IMR-90 (cell line): Measurements from ENCODE around the gene TRIM21. TPM values are rescaled to one million over a fixed set of nuclear protein-coding genes. Genes with fewer than 3 reads are reported as not detected.

Source experiments
- ATAC-seq: fragments of 200-7000 bp; cut with Tn5 transposase; 2 replicates; pipeline ENCODE4 v1.9.1; 2020; ENCODE audit warnings: low read depth, mild to moderate bottlenecking, moderate library complexity
- BruUV-seq: library from RNA; stranded (reverse); fragments of 400-500 nt; replicated peaks from 2 replicates; lab custom pipeline; 2021; lab: Mats Ljungman, UMichigan
- CTCF ChIA-PET: fragments of 300-600 bp; formaldehyde crosslinking; extraction: SDS; loops from one replicate; lab custom pipeline; 2021; ENCODE audit warnings: antibody characterized with exemption; lab: Yijun Ruan, JAX
- POLR2A ChIA-PET: fragments of 300-600 bp; sonication (Branson Sonifier 250); formaldehyde crosslinking; loops from one replicate; lab custom pipeline; 2022; ENCODE audit warnings: antibody characterized with exemption; ENCODE audit not compliant: unreplicated experiment; lab: Charles Lee
- DNase-seq: peaks from one replicate; pipeline ENCODE4 v3.0.0; 2013
- H2AFZ ChIP-seq: replicated peaks from 2 replicates; pipeline ENCODE3; 2013; ENCODE audit warnings: low read length, mild to moderate bottlenecking; ENCODE audit not compliant: poor library complexity
- H2AK5ac ChIP-seq: 2 replicates; pipeline ENCODE4 v1.6.1; 2013; ENCODE audit warnings: low read depth, low read length, inconsistent platforms
- H2AK9ac ChIP-seq: replicated peaks from 2 replicates; pipeline ENCODE3; 2013; ENCODE audit warnings: mild to moderate bottlenecking, low read depth, low read length, moderate library complexity; ENCODE audit not compliant: poor library complexity
- H2BK120ac ChIP-seq: 2 replicates; pipeline ENCODE4 v1.6.1; 2013; ENCODE audit warnings: low read depth, low read length, inconsistent platforms
- H2BK15ac ChIP-seq: 3 replicates; pipeline ENCODE4 v1.6.1; 2013; ENCODE audit warnings: low read depth, low read length, inconsistent platforms
- H2BK20ac ChIP-seq: 2 replicates; pipeline ENCODE4 v1.6.1; 2013; ENCODE audit warnings: low read depth, mild to moderate bottlenecking, inconsistent platforms, low read length, moderate library complexity
- H2BK5ac ChIP-seq: 2 replicates; pipeline ENCODE4 v1.6.1; 2013; ENCODE audit warnings: mild to moderate bottlenecking, low read depth, low read length, inconsistent platforms; ENCODE audit not compliant: poor library complexity, severe bottlenecking
- H3K14ac ChIP-seq: replicated peaks from 2 replicates; pipeline ENCODE4 v1.6.1; 2013; ENCODE audit warnings: low read depth, low read length, inconsistent platforms
- H3K18ac ChIP-seq: 2 replicates; pipeline ENCODE4 v1.6.1; 2013; ENCODE audit warnings: low read depth, low read length, control low read depth
- H3K23ac ChIP-seq: 2 replicates; pipeline ENCODE4 v1.6.1; 2013; ENCODE audit warnings: low read depth, low read length, inconsistent platforms
- H3K27ac ChIP-seq: 2 replicates; pipeline ENCODE4 v1.5.1; 2013; ENCODE audit warnings: mild to moderate bottlenecking, control low read depth, low read length; ENCODE audit not compliant: insufficient read depth
- H3K27me3 ChIP-seq: 2 replicates; pipeline ENCODE4 v1.6.1; 2013; ENCODE audit warnings: low read length; ENCODE audit not compliant: control insufficient read depth, insufficient read depth
- H3K36me3 ChIP-seq: 2 replicates; pipeline ENCODE4 v1.6.1; 2013; ENCODE audit warnings: low read length, mixed read lengths; ENCODE audit not compliant: control insufficient read depth, insufficient read depth
- H3K4ac ChIP-seq: 2 replicates; pipeline ENCODE4 v1.6.1; 2013; ENCODE audit warnings: low read depth, low read length, inconsistent platforms
- H3K4me1 ChIP-seq: 2 replicates; pipeline ENCODE4 v1.6.1; 2013; ENCODE audit warnings: low read length, mixed read lengths; ENCODE audit not compliant: control insufficient read depth, insufficient read depth
- H3K4me2 ChIP-seq: 2 replicates; pipeline ENCODE4 v1.6.1; 2013; ENCODE audit warnings: low read depth, mild to moderate bottlenecking, control low read depth, low read length, moderate library complexity
- H3K4me3 ChIP-seq: 2 replicates; pipeline ENCODE4 v1.5.1; 2013; ENCODE audit warnings: low read depth, mild to moderate bottlenecking, control low read depth, low read length, moderate library complexity; ENCODE audit not compliant: insufficient read depth
- H3K56ac ChIP-seq: 2 replicates; pipeline ENCODE4 v1.6.1; 2013; ENCODE audit warnings: low read length, inconsistent platforms; ENCODE audit not compliant: insufficient read depth; ENCODE audit errors: extremely low read depth
- H3K79me1 ChIP-seq, 2 experiments: 2 replicates each; pipeline ENCODE4 v1.6.1; 2013; ENCODE audit warnings: low read length in 2 of 2, inconsistent platforms in 1 of 2, low read depth in 1 of 2
- H3K9ac ChIP-seq: 2 replicates; pipeline ENCODE4 v1.6.1; 2013; ENCODE audit warnings: low read depth, low read length, control low read depth
- H3K9me1 ChIP-seq: 2 replicates; pipeline ENCODE4 v1.6.1; 2013; ENCODE audit warnings: low read length, inconsistent platforms; ENCODE audit not compliant: insufficient read depth
- H3K9me3 ChIP-seq: 2 replicates; pipeline ENCODE4 v1.6.1; 2013; ENCODE audit warnings: low read length; ENCODE audit not compliant: control insufficient read depth, insufficient read depth
- H4K20me1 ChIP-seq: 2 replicates; pipeline ENCODE4 v1.6.1; 2013; ENCODE audit warnings: low read length, inconsistent platforms; ENCODE audit not compliant: insufficient read depth
- H4K5ac ChIP-seq: 2 replicates; pipeline ENCODE4 v1.6.1; 2013; ENCODE audit warnings: mild to moderate bottlenecking, low read depth, low read length, control low read depth
- H4K8ac ChIP-seq, 2 experiments: 2 replicates each; pipeline ENCODE4 v1.6.1; 2013; ENCODE audit warnings: low read depth in 2 of 2, low read length in 2 of 2, control low read depth in 1 of 2, inconsistent platforms in 1 of 2
- H4K91ac ChIP-seq: 2 replicates; pipeline ENCODE4 v1.6.1; 2013; ENCODE audit warnings: low read depth, low read length, inconsistent platforms; ENCODE audit not compliant: insufficient read depth
- BHLHE40 ChIP-seq: fragments of 150-350 bp; IDR thresholded peaks from 2 replicates; pipeline ENCODE4 v1.6.1; 2016; ENCODE audit warnings: mild to moderate bottlenecking, low read depth, low read length
- CEBPB ChIP-seq: IDR thresholded peaks from 2 replicates; pipeline ENCODE4 v1.6.1; 2012; ENCODE audit warnings: low read depth, low read length, improper control_type of control experiment
- CHD1 ChIP-seq: IDR thresholded peaks from 2 replicates; pipeline ENCODE4 v1.6.1; 2012; ENCODE audit warnings: low read depth, low read length, improper control_type of control experiment
- FOS ChIP-seq: fragments of 150-350 bp; IDR thresholded peaks from 2 replicates; pipeline ENCODE4 v1.6.1; 2016; ENCODE audit warnings: low read depth, low read length
- MAFK ChIP-seq: IDR thresholded peaks from 2 replicates; pipeline ENCODE4 v1.6.1; 2012; ENCODE audit warnings: low read depth, low read length, improper control_type of control experiment
- MAZ ChIP-seq: IDR thresholded peaks from 2 replicates; pipeline ENCODE4 v1.6.1; 2012; ENCODE audit warnings: low read depth, mild to moderate bottlenecking, low read length, improper control_type of control experiment, moderate library complexity, borderline replicate concordance
- MXI1 ChIP-seq: IDR thresholded peaks from 2 replicates; pipeline ENCODE4 v1.6.1; 2012; ENCODE audit warnings: low read depth, mild to moderate bottlenecking, low read length, moderate library complexity, borderline replicate concordance
- NFE2L2 ChIP-seq: fragments of 150-350 bp; IDR thresholded peaks from 2 replicates; pipeline ENCODE4 v1.6.1; 2016; ENCODE audit warnings: low read depth, mild to moderate bottlenecking, low read length
- POLR2A ChIP-seq: IDR thresholded peaks from 2 replicates; pipeline ENCODE4 v1.6.1; 2012; ENCODE audit warnings: mild to moderate bottlenecking, low read depth, low read length
- RAD21 ChIP-seq: IDR thresholded peaks from 2 replicates; pipeline ENCODE4 v1.6.1; 2012; ENCODE audit warnings: low read length, improper control_type of control experiment
- RCOR1 ChIP-seq: IDR thresholded peaks from 2 replicates; pipeline ENCODE4 v1.6.1; 2012; ENCODE audit warnings: mild to moderate bottlenecking, low read length, improper control_type of control experiment; ENCODE audit not compliant: insufficient replicate concordance
- RFX5 ChIP-seq: IDR thresholded peaks from 2 replicates; pipeline ENCODE4 v1.8.0; 2012; ENCODE audit warnings: low read depth, mild to moderate bottlenecking, low read length, moderate library complexity
- SMC3 ChIP-seq: fragments of 150-350 bp; IDR thresholded peaks from 2 replicates; pipeline ENCODE4 v1.6.1; 2016; ENCODE audit warnings: low read depth, mild to moderate bottlenecking, antibody characterized with exemption, low read length, moderate library complexity
- WGBS, 2 experiments: methylation state at CpG; one replicate each; pipeline versions ENCODE4 v1.1.5 to v1.1.7; 2013; ENCODE audit warnings: missing lambda C conversion rate in 2 of 2; ENCODE audit not compliant: insufficient read length in 1 of 2; ENCODE audit errors: extremely low coverage in 2 of 2; 5-methylcytosine and 5-hydroxymethylcytosine counted together
- dilution Hi-C: fragments of 300-500 bp; cut with HindIII; formaldehyde crosslinking; loops from one replicate; pipeline ENCODE4 v1.14.3; 2018; ENCODE audit warnings: low sequenced_read_pairs; ENCODE audit not compliant: unreplicated experiment
- in situ Hi-C: fragments of 300-500 bp; cut with MboI; formaldehyde crosslinking; loops from 3 replicates; pipeline ENCODE4 v1.14.3; 2019; ENCODE audit warnings: low sequenced_read_pairs, inconsistent platforms, mixed read lengths
- intact Hi-C: fragments of 100-400 bp; cut with micrococcal nuclease; formaldehyde crosslinking; loops from 2 replicates; pipeline ENCODE4 v1.10.0; 2022
- polyA plus RNA-seq, 3 experiments: library from polyadenylated mRNA; depleted of rRNA; stranded (reverse); fragments of >200 nt; gene quantifications; 2 replicates each; pipeline ENCODE4 v1.2.3, GENCODE V29; 2012; ENCODE audit warnings: low replicate concordance in 1 of 3
- total RNA-seq: library from RNA; depleted of rRNA; stranded (reverse); fragments of >200 nt; gene quantifications from 2 replicates; pipeline ENCODE4 v1.2.3, GENCODE V29; 2012
- TF ChIP-seq, protein P1 (sequence below): conservative IDR thresholded peaks from 2 replicates; pipeline ENCODE4 v1.5.1; 2012; ENCODE audit warnings: mild to moderate bottlenecking, low read depth, low read length, improper control_type of control experiment
- TF ChIP-seq, protein P2 (sequence below): fragments of 150-350 bp; IDR thresholded peaks from 2 replicates; pipeline ENCODE4 v1.6.1; 2016; ENCODE audit warnings: low read depth, mild to moderate bottlenecking, low read length, moderate library complexity, borderline replicate concordance
- TF ChIP-seq, protein P3 (sequence below): fragments of 150-350 bp; IDR thresholded peaks from 2 replicates; pipeline ENCODE4 v1.6.1; 2017; ENCODE audit warnings: mild to moderate bottlenecking, antibody characterized with exemption, low read length, low read depth

Gene TRIM21
- total and polyA plus RNA-seq, 2 of the 4 experiments (the other 2 are of a cell fraction): 13.9 to 19.2 TPM

DNA sequence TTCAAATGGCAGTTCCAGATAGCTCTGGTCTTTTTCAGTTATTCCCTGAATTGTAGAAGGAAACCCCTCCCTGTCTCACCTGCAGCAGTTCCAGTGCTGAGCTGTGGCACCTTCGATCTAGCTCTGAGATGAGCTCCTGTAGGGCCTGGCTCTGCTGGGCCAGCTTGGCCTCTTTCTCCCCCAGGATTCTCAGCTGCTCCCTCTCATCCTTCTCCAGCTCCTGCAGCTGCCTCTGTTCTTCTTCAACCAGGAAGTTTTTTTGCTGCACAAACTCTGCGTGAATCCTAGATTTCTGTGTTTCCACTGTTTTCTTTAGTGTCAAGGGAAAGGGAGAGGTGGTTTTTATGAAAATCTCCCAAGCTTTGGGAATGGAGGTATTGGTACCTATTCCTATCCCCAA, 5.3 kb downstream of the TRIM21 start:
- Histone ChIP-seq H3K9ac (no peak overlapping the region), H3K27ac (no peak overlapping the region), H3K4ac (no peak overlapping the region), H3K56ac (no peak overlapping the region), H4K8ac (no peak overlapping the region), H3K36me3 (peaks cover 28% of the 10 kb centered on the region), H3K4me2 (no peak overlapping the region), H2AK5ac (no peak overlapping the region), H3K18ac (no peak overlapping the region), H3K23ac (no peak overlapping the region), H2BK5ac (no peak overlapping the region), H3K9me3 (no peaks in the 10 kb centered on the region), H3K9me1 (peaks cover 3% of the 10 kb centered on the region; the same call in 1 of the 2 replicates), H2AFZ (no peak overlapping the region), H4K20me1 (no peaks in the 10 kb centered on the region), H2BK15ac (no peak overlapping the region), H4K5ac (no peak overlapping the region), H2AK9ac (no peak overlapping the region), H3K79me1 (peaks cover 4 to 6% of the 10 kb centered on the region in 2 experiments; a peak in 3 of 4 replicates), H2BK20ac (no peak overlapping the region), H3K4me1 (no peaks in the 10 kb centered on the region), H3K27me3 (no peaks in the 10 kb centered on the region), H4K91ac (no peak overlapping the region), H3K4me3 (no peak overlapping the region), H2BK120ac (no peak overlapping the region), H3K14ac (no peak overlapping the region)
- ChIA-PET CTCF (no interaction called here), POLR2A (no interaction called here)
- DNase-seq: no peak
- no peak for ATAC-seq
- 100% methylated on average over 1 of the region's 2 CpGs; no CpG with 5 or more reads in 1 of the 2 experiments for WGBS, 2 experiments
- no TSS peak for BruUV-seq
- in situ Hi-C loops (no loop called here), dilution Hi-C loops (no loop called here), intact Hi-C loops (no loop called here)
- TF ChIP-seq, protein P1, sequence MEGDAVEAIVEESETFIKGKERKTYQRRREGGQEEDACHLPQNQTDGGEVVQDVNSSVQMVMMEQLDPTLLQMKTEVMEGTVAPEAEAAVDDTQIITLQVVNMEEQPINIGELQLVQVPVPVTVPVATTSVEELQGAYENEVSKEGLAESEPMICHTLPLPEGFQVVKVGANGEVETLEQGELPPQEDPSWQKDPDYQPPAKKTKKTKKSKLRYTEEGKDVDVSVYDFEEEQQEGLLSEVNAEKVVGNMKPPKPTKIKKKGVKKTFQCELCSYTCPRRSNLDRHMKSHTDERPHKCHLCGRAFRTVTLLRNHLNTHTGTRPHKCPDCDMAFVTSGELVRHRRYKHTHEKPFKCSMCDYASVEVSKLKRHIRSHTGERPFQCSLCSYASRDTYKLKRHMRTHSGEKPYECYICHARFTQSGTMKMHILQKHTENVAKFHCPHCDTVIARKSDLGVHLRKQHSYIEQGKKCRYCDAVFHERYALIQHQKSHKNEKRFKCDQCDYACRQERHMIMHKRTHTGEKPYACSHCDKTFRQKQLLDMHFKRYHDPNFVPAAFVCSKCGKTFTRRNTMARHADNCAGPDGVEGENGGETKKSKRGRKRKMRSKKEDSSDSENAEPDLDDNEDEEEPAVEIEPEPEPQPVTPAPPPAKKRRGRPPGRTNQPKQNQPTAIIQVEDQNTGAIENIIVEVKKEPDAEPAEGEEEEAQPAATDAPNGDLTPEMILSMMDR: no peak
- TF ChIP-seq FOS: no peak
- TF ChIP-seq MXI1: no peak
- TF ChIP-seq NFE2L2: no peak
- no peak for TF ChIP-seq SMC3
- TF ChIP-seq MAZ: no peak
- TF ChIP-seq POLR2A: no peak
- no peak for TF ChIP-seq CEBPB
- no peak for TF ChIP-seq CHD1
- TF ChIP-seq, protein P2, sequence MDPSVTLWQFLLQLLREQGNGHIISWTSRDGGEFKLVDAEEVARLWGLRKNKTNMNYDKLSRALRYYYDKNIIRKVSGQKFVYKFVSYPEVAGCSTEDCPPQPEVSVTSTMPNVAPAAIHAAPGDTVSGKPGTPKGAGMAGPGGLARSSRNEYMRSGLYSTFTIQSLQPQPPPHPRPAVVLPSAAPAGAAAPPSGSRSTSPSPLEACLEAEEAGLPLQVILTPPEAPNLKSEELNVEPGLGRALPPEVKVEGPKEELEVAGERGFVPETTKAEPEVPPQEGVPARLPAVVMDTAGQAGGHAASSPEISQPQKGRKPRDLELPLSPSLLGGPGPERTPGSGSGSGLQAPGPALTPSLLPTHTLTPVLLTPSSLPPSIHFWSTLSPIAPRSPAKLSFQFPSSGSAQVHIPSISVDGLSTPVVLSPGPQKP: no peak
- TF ChIP-seq, protein P3, sequence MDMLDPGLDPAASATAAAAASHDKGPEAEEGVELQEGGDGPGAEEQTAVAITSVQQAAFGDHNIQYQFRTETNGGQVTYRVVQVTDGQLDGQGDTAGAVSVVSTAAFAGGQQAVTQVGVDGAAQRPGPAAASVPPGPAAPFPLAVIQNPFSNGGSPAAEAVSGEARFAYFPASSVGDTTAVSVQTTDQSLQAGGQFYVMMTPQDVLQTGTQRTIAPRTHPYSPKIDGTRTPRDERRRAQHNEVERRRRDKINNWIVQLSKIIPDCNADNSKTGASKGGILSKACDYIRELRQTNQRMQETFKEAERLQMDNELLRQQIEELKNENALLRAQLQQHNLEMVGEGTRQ: no peak
- TF ChIP-seq BHLHE40: no peak
- TF ChIP-seq RAD21: no peak
- TF ChIP-seq MAFK: no peak
- TF ChIP-seq RFX5: no peak
- TF ChIP-seq RCOR1: no peak
